ENCODE measurements around the gene KRTAP19-7. TPM values are rescaled to one million over a fixed set of nuclear protein-coding genes. Genes with fewer than 3 reads are reported as not detected.
A peak's percentile ranks its signal among the peaks of the same experiment; 100 is the strongest.

KRTAP19-7 gene
- total and polyA plus RNA-seq, 11 donors = not detected

DNA sequence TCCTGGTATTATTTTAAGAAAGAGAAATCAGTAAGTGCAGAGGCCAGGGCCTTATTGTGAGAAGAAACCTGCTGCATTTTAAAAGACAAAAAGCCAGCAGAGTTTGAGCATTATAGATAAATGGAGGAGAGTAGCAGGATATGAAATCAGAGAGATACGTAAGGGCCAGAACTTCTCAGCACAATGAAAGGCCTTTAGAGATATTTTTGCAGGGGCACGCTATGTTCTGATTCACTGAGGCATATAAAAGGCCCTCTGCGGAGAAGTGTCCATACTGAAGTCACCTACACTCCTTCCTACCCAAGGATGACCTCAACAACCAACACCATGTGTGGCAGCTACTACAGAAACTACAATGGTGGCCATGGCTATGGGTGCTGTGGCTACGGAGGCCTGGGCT is 31.0 kb upstream of the KRTAP19-7 start, which contains the start of gene KRTAP6-3:
Gene KRTAP6-3, plus strand, starts transcription at position 301 of the 400 bp plus-strand sequence. Its CDS starts 6 bp downstream, at position 307.
- intact Hi-C loops (cut with DNase I) = no loop called here

GRCh38 chr21:30590297-30590696 is 29.2 kb upstream of the KRTAP19-7 start, which contains the start of gene KRTAP22-2:
TSS of gene KRTAP22-2 (minus strand) at chr21:30590397.
- no peaks in the 10 kb centered on the region for H3K4me1 ChIP-seq
- no peaks in the 10 kb centered on the region for H3K9me3 ChIP-seq
- intact Hi-C loops (cut with DNase I) = no loop called here
- H3K27ac ChIP-seq = no peak within 1 kb of the TSS
- H3K4me3 ChIP-seq = no peak within 1 kb of the TSS
- H3K36me3 ChIP-seq = no peaks in the 10 kb centered on the region
- TF ChIP-seq POLR2A (IDR thresholded peaks at IDR 0.05) = no peak
- TF ChIP-seq, protein P1, sequence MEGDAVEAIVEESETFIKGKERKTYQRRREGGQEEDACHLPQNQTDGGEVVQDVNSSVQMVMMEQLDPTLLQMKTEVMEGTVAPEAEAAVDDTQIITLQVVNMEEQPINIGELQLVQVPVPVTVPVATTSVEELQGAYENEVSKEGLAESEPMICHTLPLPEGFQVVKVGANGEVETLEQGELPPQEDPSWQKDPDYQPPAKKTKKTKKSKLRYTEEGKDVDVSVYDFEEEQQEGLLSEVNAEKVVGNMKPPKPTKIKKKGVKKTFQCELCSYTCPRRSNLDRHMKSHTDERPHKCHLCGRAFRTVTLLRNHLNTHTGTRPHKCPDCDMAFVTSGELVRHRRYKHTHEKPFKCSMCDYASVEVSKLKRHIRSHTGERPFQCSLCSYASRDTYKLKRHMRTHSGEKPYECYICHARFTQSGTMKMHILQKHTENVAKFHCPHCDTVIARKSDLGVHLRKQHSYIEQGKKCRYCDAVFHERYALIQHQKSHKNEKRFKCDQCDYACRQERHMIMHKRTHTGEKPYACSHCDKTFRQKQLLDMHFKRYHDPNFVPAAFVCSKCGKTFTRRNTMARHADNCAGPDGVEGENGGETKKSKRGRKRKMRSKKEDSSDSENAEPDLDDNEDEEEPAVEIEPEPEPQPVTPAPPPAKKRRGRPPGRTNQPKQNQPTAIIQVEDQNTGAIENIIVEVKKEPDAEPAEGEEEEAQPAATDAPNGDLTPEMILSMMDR (IDR thresholded peaks at IDR 0.05) = no peak
- H3K27me3 ChIP-seq = no peaks in the 10 kb centered on the region
- DNase-seq = no peak
- ATAC-seq = no peak

More for the DNA sequence above, 31.0 kb upstream of the KRTAP19-7 start, which contains the start of gene KRTAP6-3:
- Histone ChIP-seq H3K4me3 (no peak within 1 kb of the TSS), H3K4me1 (no peaks in the 10 kb centered on the region), H3K27me3 (no peaks in the 10 kb centered on the region), H3K27ac (no peak within 1 kb of the TSS), H3K9me3 (no peaks in the 10 kb centered on the region), H3K36me3 (no peaks in the 10 kb centered on the region)
- no peak for TF ChIP-seq POLR2A (IDR thresholded peaks at IDR 0.05)
- WGBS, 4 donors = 85 to 97% (median 88%) methylated on average over 4 of the region's 4 CpGs
- ATAC-seq (peak in 1 of 4 donors; percentile 27), DNase-seq (no peak)

GRCh38 chr21:30582870-30583269 is 21.8 kb upstream of the KRTAP19-7 start:
- intact Hi-C loops (cut with DNase I) = loop anchor here in 1 of 10 donors (10.0 kb wide), 1 partner anchor 58 kb away; no protein-coding TSS in a partner anchor
- Histone ChIP-seq H3K36me3 (no peaks in the 10 kb centered on the region), H3K4me1 (no peaks in the 10 kb centered on the region), H3K4me3 (no peak overlapping the region), H3K27ac (no peak overlapping the region), H3K9me3 (no peaks in the 10 kb centered on the region), H3K27me3 (no peaks in the 10 kb centered on the region)
- DNase-seq = no peak
- TF ChIP-seq, protein P1 (IDR thresholded peaks at IDR 0.05) = no peak
- TF ChIP-seq POLR2A (IDR thresholded peaks at IDR 0.05) = no peak
- 51 to 64% (median 54%) methylated on average over 1 of the region's 1 CpG for WGBS, 4 donors
- no peak for ATAC-seq

DNA sequence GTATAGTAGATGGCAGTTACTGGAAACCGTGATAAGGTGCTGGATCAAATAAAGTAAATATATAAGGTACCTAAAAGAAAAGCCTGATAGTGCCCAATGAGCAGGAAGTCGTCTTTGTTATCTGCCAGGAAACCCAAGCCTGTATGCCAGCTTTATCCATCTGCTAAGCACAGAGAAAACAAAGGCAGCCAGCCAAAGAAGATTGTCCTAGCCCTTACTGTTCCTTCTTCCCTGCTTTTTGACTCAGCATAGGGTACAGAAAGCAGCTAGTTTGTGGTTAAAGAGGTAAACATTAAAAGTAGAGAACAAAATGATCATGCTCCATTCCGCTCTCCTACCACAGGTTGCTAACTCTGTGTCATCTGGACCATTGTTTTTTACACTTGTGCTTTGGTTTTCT is 19.0 kb upstream of the KRTAP19-7 start:
- no peak overlapping the region for H3K27ac ChIP-seq
- TF ChIP-seq POLR2A (IDR thresholded peaks at IDR 0.05) = no peak
- TF ChIP-seq, protein P1 (IDR thresholded peaks at IDR 0.05) = no peak
- WGBS, 4 donors = 47 to 55% (median 53%) methylated on average over 3 of the region's 3 CpGs
- H3K36me3 ChIP-seq = no peaks in the 10 kb centered on the region
- H3K9me3 ChIP-seq = no peaks in the 10 kb centered on the region
- H3K4me1 ChIP-seq = no peaks in the 10 kb centered on the region
- intact Hi-C loops (cut with DNase I) = loop anchor here in 1 of 10 donors (10.0 kb wide), 1 partner anchor 55 kb away; no protein-coding TSS in a partner anchor
- no peak overlapping the region for H3K4me3 ChIP-seq
- no peaks in the 10 kb centered on the region for H3K27me3 ChIP-seq
- DNase-seq (no peak), ATAC-seq (no peak)

- no peak overlapping the region for H3K4me3 ChIP-seq
- H3K27ac ChIP-seq = no peak overlapping the region
- H3K36me3 ChIP-seq = no peaks in the 10 kb centered on the region
- 27 to 54% (median 31%) methylated on average over 1 of the region's 1 CpG for WGBS, 4 donors
- no peaks in the 10 kb centered on the region for H3K27me3 ChIP-seq
- TF ChIP-seq, protein P1 (IDR thresholded peaks at IDR 0.05) = no peak
- TF ChIP-seq POLR2A (IDR thresholded peaks at IDR 0.05) = no peak
- DNase-seq (no peak), ATAC-seq (no peak)
- no peaks in the 10 kb centered on the region for H3K4me1 ChIP-seq
- no peaks in the 10 kb centered on the region for H3K9me3 ChIP-seq
- intact Hi-C loops (cut with DNase I) = no loop called here
These were observed 18.2 kb upstream of the KRTAP19-7 start for GRCh38 chr21:30579346-30579745.

Measured in heart left ventricle (tissue), 16 donors.